ENCODE data around the gene HDAC11.

HDAC11 gene

DNA sequence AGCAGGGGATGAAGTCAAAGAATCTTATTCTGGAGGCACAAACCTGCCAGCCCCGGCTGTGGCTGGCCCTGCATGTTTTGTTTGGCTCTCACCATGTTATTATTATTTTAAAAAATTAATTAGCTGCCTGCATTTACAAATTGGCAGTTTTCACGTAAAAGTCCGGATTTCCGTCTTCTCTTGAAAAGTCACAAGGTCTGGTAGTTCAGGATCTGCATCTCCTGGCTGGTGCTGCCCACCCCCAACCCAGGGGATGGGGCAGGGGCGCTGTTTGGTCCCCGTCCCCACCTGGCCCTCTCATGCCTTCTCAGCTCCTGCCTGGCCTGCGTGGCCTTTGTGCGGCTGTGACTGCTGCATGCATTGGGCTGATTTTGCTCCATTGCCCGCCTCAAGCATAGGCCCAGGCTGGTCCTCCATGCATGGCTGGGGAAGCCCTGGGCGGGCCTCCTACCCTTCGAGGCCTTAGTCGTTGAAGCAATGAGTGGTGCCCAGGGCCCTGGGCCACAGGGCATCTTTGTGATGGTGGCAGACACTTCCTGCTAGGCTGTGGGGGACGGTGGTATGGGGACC lies 70.8 kb downstream of the HDAC11 start:
- Mint-ChIP-seq H3K36me3 (ENCODE audit: insufficient read depth) (no peaks in the 10 kb centered on the region), H3K4me1 (peaks cover 10% of the 10 kb centered on the region), H3K27ac (ENCODE audit: low read depth) (no peak overlapping the region), H3K4me3 (no peak overlapping the region), H3K9me3 (no peaks in the 10 kb centered on the region), H3K27me3 (peaks cover 81% of the 10 kb centered on the region)
- no peak for DNase-seq (ENCODE audit: low spot score in 2 of 2)
- ATAC-seq (replicated peaks; ENCODE audit: extremely low read depth, poor library complexity, severe bottlenecking) = no peak

- no peak for DNase-seq (ENCODE audit: low spot score in 2 of 2)
- H3K9me3 Mint-ChIP-seq = no peaks in the 10 kb centered on the region
- H3K36me3 Mint-ChIP-seq (ENCODE audit: insufficient read depth) = no peaks in the 10 kb centered on the region
- H3K4me1 Mint-ChIP-seq = peaks cover 10% of the 10 kb centered on the region
- H3K4me3 Mint-ChIP-seq = no peak overlapping the region
- H3K27me3 Mint-ChIP-seq = peaks cover 79% of the 10 kb centered on the region
- H3K27ac Mint-ChIP-seq (ENCODE audit: low read depth) = no peak overlapping the region
- no peak for ATAC-seq (replicated peaks; ENCODE audit: extremely low read depth, poor library complexity, severe bottlenecking)
Observed at GRCh38 chr3:13552857-13553652, 72.9 kb downstream of the HDAC11 start.

GRCh38 chr3:13553686-13554085 lies 73.6 kb downstream of the HDAC11 start:
- Mint-ChIP-seq H3K9me3 (no peaks in the 10 kb centered on the region), H3K36me3 (ENCODE audit: insufficient read depth) (no peaks in the 10 kb centered on the region), H3K27ac (ENCODE audit: low read depth) (no peak overlapping the region), H3K27me3 (peaks cover 78% of the 10 kb centered on the region), H3K4me1 (peaks cover 10% of the 10 kb centered on the region), H3K4me3 (no peak overlapping the region)
- ATAC-seq (replicated peaks; ENCODE audit: extremely low read depth, poor library complexity, severe bottlenecking) (no peak), DNase-seq (ENCODE audit: low spot score in 2 of 2) (no peak)

DNA sequence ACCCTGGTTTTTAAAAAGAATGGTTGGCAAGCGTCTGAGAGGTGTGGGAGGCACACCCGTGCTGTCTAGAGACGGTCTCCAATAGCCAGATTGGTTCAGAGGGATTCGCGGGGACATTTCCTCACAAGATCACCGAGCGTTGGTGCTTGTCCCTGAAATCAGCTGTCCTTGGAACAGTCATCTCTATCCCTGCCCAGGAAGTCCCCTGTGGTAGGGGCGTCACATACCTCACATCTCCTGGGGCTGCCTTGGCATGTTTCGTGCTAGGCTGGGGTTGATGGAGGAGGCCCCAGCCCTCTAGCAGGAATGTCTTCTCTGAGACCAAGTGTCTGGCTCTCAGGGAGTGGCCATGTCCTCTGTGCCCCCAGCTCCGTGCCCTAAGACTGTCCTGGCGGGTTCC lies 75.6 kb downstream of the HDAC11 start:
- ATAC-seq (replicated peaks; ENCODE audit: extremely low read depth, poor library complexity, severe bottlenecking) (no peak), DNase-seq (ENCODE audit: low spot score in 2 of 2) (no peak)
- no peak overlapping the region for H3K27ac Mint-ChIP-seq (ENCODE audit: low read depth)
- peaks cover 4% of the 10 kb centered on the region for H3K4me1 Mint-ChIP-seq
- H3K9me3 Mint-ChIP-seq = no peaks in the 10 kb centered on the region
- peaks cover 81% of the 10 kb centered on the region for H3K27me3 Mint-ChIP-seq
- H3K36me3 Mint-ChIP-seq (ENCODE audit: insufficient read depth) = no peaks in the 10 kb centered on the region
- H3K4me3 Mint-ChIP-seq = no peak overlapping the region

Data from central memory CD8-positive, alpha-beta T cell (primary cell).